ENCODE results near the gene FAM43A. TPM values are rescaled to one million over a fixed set of nuclear protein-coding genes. Genes with fewer than 3 reads are reported as not detected.

Gene FAM43A
- total RNA-seq, 2 donors from 2014 or later = 10.9 to 12.5 TPM

GRCh38 chr3:194642769-194643168 is 42.9 kb upstream of the FAM43A start:
- peaks cover 0 to 12% of the 10 kb centered on the region in 2 donors for H3K4me1 ChIP-seq
- H3K36me3 ChIP-seq = peaks cover 47% of the 10 kb centered on the region
- no peaks in the 10 kb centered on the region for H3K27me3 ChIP-seq
- TF ChIP-seq CTCF (IDR thresholded peaks at IDR 0.05) = no peak
- DNase-seq (ENCODE audit: low spot score) = no peak
- no peak overlapping the region for H3K27ac ChIP-seq
- no peaks in the 10 kb centered on the region for H3K9me3 ChIP-seq
- H3K4me3 ChIP-seq = no peak overlapping the region

GRCh38 chr3:194647747-194648146 is 37.9 kb upstream of the FAM43A start:
- H3K27me3 ChIP-seq = no peaks in the 10 kb centered on the region
- H3K4me1 ChIP-seq = no peaks in the 10 kb centered on the region
- peaks cover 74% of the 10 kb centered on the region for H3K36me3 ChIP-seq
- H3K9me3 ChIP-seq = no peaks in the 10 kb centered on the region
- no peak for TF ChIP-seq CTCF (IDR thresholded peaks at IDR 0.05)
- H3K27ac ChIP-seq = no peak overlapping the region
- no peak overlapping the region for H3K4me3 ChIP-seq
- DNase-seq (ENCODE audit: low spot score) = no peak

GRCh38 chr3:194654443-194654842 is 31.2 kb upstream of the FAM43A start:
- no peak overlapping the region for H3K4me3 ChIP-seq
- DNase-seq (ENCODE audit: low spot score) = no peak
- H3K27me3 ChIP-seq = no peaks in the 10 kb centered on the region
- H3K36me3 ChIP-seq = peaks cover 62% of the 10 kb centered on the region
- no peak overlapping the region for H3K27ac ChIP-seq
- H3K9me3 ChIP-seq = no peaks in the 10 kb centered on the region
- no peaks in the 10 kb centered on the region for H3K4me1 ChIP-seq
- no peak for TF ChIP-seq CTCF (IDR thresholded peaks at IDR 0.05)

- Histone ChIP-seq H3K4me1 (no peaks in the 10 kb centered on the region), H3K9me3 (no peaks in the 10 kb centered on the region), H3K27ac (no peak overlapping the region), H3K36me3 (peaks cover 49% of the 10 kb centered on the region), H3K4me3 (no peak overlapping the region), H3K27me3 (no peaks in the 10 kb centered on the region)
- no peak for DNase-seq (ENCODE audit: low spot score)
- no peak for TF ChIP-seq CTCF (IDR thresholded peaks at IDR 0.05)
Measured at GRCh38 chr3:194657439-194657838, 28.2 kb upstream of the FAM43A start.

GRCh38 chr3:194658477-194659242 is 27.0 kb upstream of the FAM43A start:
- DNase-seq (ENCODE audit: low spot score) = no peak
- H3K4me3 ChIP-seq = no peak overlapping the region
- no peak for TF ChIP-seq CTCF (IDR thresholded peaks at IDR 0.05)
- no peak overlapping the region for H3K27ac ChIP-seq
- H3K9me3 ChIP-seq = no peaks in the 10 kb centered on the region
- H3K27me3 ChIP-seq = no peaks in the 10 kb centered on the region
- no peaks in the 10 kb centered on the region for H3K4me1 ChIP-seq
- H3K36me3 ChIP-seq = peaks cover 42% of the 10 kb centered on the region

GRCh38 chr3:194659778-194660177 is 25.9 kb upstream of the FAM43A start:
- peaks cover 48% of the 10 kb centered on the region for H3K36me3 ChIP-seq

More at GRCh38 chr3:194659778-194660177, 25.9 kb upstream of the FAM43A start:
- H3K27ac ChIP-seq = no peak overlapping the region
- DNase-seq (ENCODE audit: low spot score) = no peak
- H3K9me3 ChIP-seq = no peaks in the 10 kb centered on the region
- no peak overlapping the region for H3K4me3 ChIP-seq
- TF ChIP-seq CTCF (IDR thresholded peaks at IDR 0.05) = no peak
- no peaks in the 10 kb centered on the region for H3K4me1 ChIP-seq
- H3K27me3 ChIP-seq = no peaks in the 10 kb centered on the region
